T-cell (primary cell): Measurements from ENCODE around the gene KCNQ1OT1. TPM values are rescaled to one million over a fixed set of nuclear protein-coding genes. Genes with fewer than 3 reads are reported as not detected.

ENCODE experiments used
- ATAC-seq, 4 experiments: fragments of 200-7000 bp in 3 of 4; fragments of 150-1000 bp in 1 of 4; cut with Tn5 transposase; replicated peaks in 1 of 4; 1 replicate in 3 of 4; 2 replicates in 1 of 4; pipeline ENCODE4 v1.10.0; 2021; ENCODE audit warnings: moderate library complexity in 3 of 4, mild to moderate bottlenecking in 2 of 4, moderate number of reproducible peaks in 1 of 4
- CTCF ChIA-PET, 2 donors: fragments of 300-600 bp; sonication (Branson Sonifier 250); formaldehyde crosslinking; loops; one replicate each; lab custom pipeline; 2022; ENCODE audit warnings: antibody characterized with exemption in 2 of 2; lab: Charles Lee
- POLR2A ChIA-PET, 2 donors: fragments of 300-600 bp; sonication (Branson Sonifier 250); formaldehyde crosslinking; loops; one replicate each; lab custom pipeline; 2022; ENCODE audit warnings: antibody characterized with exemption in 2 of 2; lab: Charles Lee
- DNase-seq, 35 experiments: peaks; one replicate each; pipeline versions ENCODE4 v3.0.0 to v3.0.0-alpha.2; 2013 to 2023
- H3K27ac ChIP-seq: one replicate; pipeline ENCODE4 v1.5.1; 2013; ENCODE audit warnings: low read length
- H3K27me3 ChIP-seq, 2 experiments: replicated peaks in 1 of 2; 1 replicate in 1 of 2; 2 replicates in 1 of 2; pipeline versions ENCODE4 v1.6.1 to v1.7.0; 2013; ENCODE audit warnings: low read length in 1 of 2, mixed read lengths in 1 of 2; ENCODE audit not compliant: control insufficient read depth in 2 of 2, insufficient read depth in 2 of 2; ENCODE audit errors: extremely low read depth in 1 of 2
- H3K36me3 ChIP-seq, 2 donors: 1 replicate in 1 of 2; 2 replicates in 1 of 2; pipeline versions ENCODE4 v1.6.1 to v1.7.0; 2013; ENCODE audit warnings: low read length in 1 of 2; ENCODE audit not compliant: control insufficient read depth in 2 of 2, insufficient read depth in 1 of 2; ENCODE audit errors: extremely low read depth in 1 of 2
- H3K4me1 ChIP-seq, 2 experiments: 1 replicate in 1 of 2; 2 replicates in 1 of 2; pipeline versions ENCODE4 v1.6.1 to v1.7.0; 2013; ENCODE audit warnings: low read length in 2 of 2, mixed read lengths in 1 of 2; ENCODE audit not compliant: insufficient read depth in 2 of 2, control insufficient read depth in 1 of 2; ENCODE audit errors: extremely low read depth in 1 of 2
- H3K4me3 ChIP-seq, 2 donors: 1 replicate in 1 of 2; 2 replicates in 1 of 2; pipeline versions ENCODE4 v1.5.1 to v1.7.0; 2013; ENCODE audit warnings: mild to moderate bottlenecking in 2 of 2, low read length in 1 of 2, moderate library complexity in 1 of 2; ENCODE audit not compliant: control insufficient read depth in 1 of 2; ENCODE audit errors: extremely low read depth in 1 of 2
- H3K9me3 ChIP-seq: 2 replicates; pipeline ENCODE4 v1.7.0; 2013
- H3K27ac Mint-ChIP-seq, 2 donors: one replicate each; pipeline ENCODE4 v1.8.0; 2020 to 2021; ENCODE audit warnings: mild to moderate bottlenecking in 2 of 2, mixed read lengths in 2 of 2
- H3K27me3 Mint-ChIP-seq, 2 donors: one replicate each; pipeline ENCODE4 v1.8.0; 2021 to 2022; ENCODE audit warnings: mixed read lengths in 2 of 2
- H3K36me3 Mint-ChIP-seq: one replicate; pipeline ENCODE4 v1.8.0; 2021; ENCODE audit warnings: mixed read lengths
- H3K4me1 Mint-ChIP-seq, 3 donors: one replicate each; pipeline ENCODE4 v1.8.0; 2020 to 2022; ENCODE audit warnings: mixed read lengths in 3 of 3, mild to moderate bottlenecking in 1 of 3
- H3K4me3 Mint-ChIP-seq, 3 donors: one replicate each; pipeline ENCODE4 v1.8.0; 2020 to 2022; ENCODE audit warnings: mild to moderate bottlenecking in 3 of 3, mixed read lengths in 3 of 3, moderate library complexity in 3 of 3
- H3K9me3 Mint-ChIP-seq, 3 donors: one replicate each; pipeline ENCODE4 v1.8.0; 2020 to 2022; ENCODE audit warnings: mixed read lengths in 3 of 3
- WGBS: methylation state at CpG from one replicate; pipeline ENCODE4 v1.1.5; 2013; ENCODE audit warnings: missing lambda C conversion rate; ENCODE audit not compliant: insufficient coverage; 5-methylcytosine and 5-hydroxymethylcytosine counted together
- total RNA-seq, 35 experiments: library from RNA in 6 of 35; stranded (reverse) in 6 of 35; fragments of 120-200 nt in 1 of 35; gene quantifications; one replicate each; pipeline versions ENCODE4 v1.2.1 to v1.2.4 and lab custom pipeline; 2013 to 2026

The KCNQ1OT1 gene
- total RNA-seq, 5 donors from 2014 or later (not counting 1 experiment from before 2014, with no cell fraction given): 0.30 to 0.42 (median 0.35) TPM

- ChIA-PET POLR2A (no interaction called here), CTCF (no interaction called here)
- peaks cover 0 to 2% of the 10 kb centered on the region in 2 experiments for H3K27me3 ChIP-seq
- no peaks in the 10 kb centered on the region for H3K4me1 Mint-ChIP-seq
- no peak overlapping the region for H3K27ac Mint-ChIP-seq
- no peaks in the 10 kb centered on the region for H3K4me1 ChIP-seq
- H3K36me3 ChIP-seq: no peaks in the 10 kb centered on the region
- no peaks in the 10 kb centered on the region for H3K9me3 Mint-ChIP-seq
- no peaks in the 10 kb centered on the region for H3K27me3 Mint-ChIP-seq
- ATAC-seq: no peak
- no peak overlapping the region for H3K27ac ChIP-seq
- no peaks in the 10 kb centered on the region for H3K9me3 ChIP-seq
- no peak overlapping the region for H3K4me3 Mint-ChIP-seq
- DNase-seq: no peak
- no peak overlapping the region for H3K4me3 ChIP-seq
- H3K36me3 Mint-ChIP-seq: no peaks in the 10 kb centered on the region
- 89% methylated on average over 24 of the region's 27 CpGs for WGBS
Measured at GRCh38 chr11:2725368-2726300, 25.8 kb upstream of the KCNQ1OT1 start.

GRCh38 chr11:2724653-2725367 lies 25.0 kb upstream of the KCNQ1OT1 start:
- Mint-ChIP-seq H3K36me3 (no peaks in the 10 kb centered on the region), H3K27ac (no peak overlapping the region), H3K4me3 (no peak overlapping the region), H3K4me1 (no peaks in the 10 kb centered on the region), H3K27me3 (no peaks in the 10 kb centered on the region), H3K9me3 (no peaks in the 10 kb centered on the region)
- H3K27me3 ChIP-seq: peaks cover 0 to 2% of the 10 kb centered on the region in 2 experiments
- POLR2A ChIA-PET: interaction anchor here in 1 of 2 donors (0.6 kb wide), 1 partner anchor 35 kb away, joined by 4 read pairs; no protein-coding TSS in a partner anchor
- H3K27ac ChIP-seq: no peak overlapping the region
- H3K9me3 ChIP-seq: no peaks in the 10 kb centered on the region
- H3K36me3 ChIP-seq: no peaks in the 10 kb centered on the region
- DNase-seq: no peak
- H3K4me3 ChIP-seq: no peak overlapping the region
- WGBS: 82% methylated on average over 14 of the region's 20 CpGs
- no peak for ATAC-seq
- CTCF ChIA-PET: no interaction called here
- H3K4me1 ChIP-seq: no peaks in the 10 kb centered on the region

GRCh38 chr11:2724104-2724503 lies 24.3 kb upstream of the KCNQ1OT1 start:
- H3K27me3 Mint-ChIP-seq: no peaks in the 10 kb centered on the region
- no peak overlapping the region for H3K27ac Mint-ChIP-seq
- ChIA-PET POLR2A (interaction anchor here in 1 of 2 donors (0.6 kb wide), 1 partner anchor 35 kb away, joined by 4 read pairs; no protein-coding TSS in a partner anchor), CTCF (no interaction called here)
- no peaks in the 10 kb centered on the region for H3K9me3 Mint-ChIP-seq
- Histone ChIP-seq H3K4me1 (no peaks in the 10 kb centered on the region), H3K27me3 (peaks cover 0 to 2% of the 10 kb centered on the region in 2 experiments), H3K9me3 (no peaks in the 10 kb centered on the region), H3K36me3 (no peaks in the 10 kb centered on the region), H3K4me3 (no peak overlapping the region), H3K27ac (no peak overlapping the region)
- H3K36me3 Mint-ChIP-seq: no peaks in the 10 kb centered on the region
- no peak for ATAC-seq
- 88% methylated on average over 15 of the region's 16 CpGs for WGBS
- no peak for DNase-seq
- no peaks in the 10 kb centered on the region for H3K4me1 Mint-ChIP-seq
- no peak overlapping the region for H3K4me3 Mint-ChIP-seq

GRCh38 chr11:2722955-2723354 lies 23.2 kb upstream of the KCNQ1OT1 start:
- Histone ChIP-seq H3K36me3 (no peaks in the 10 kb centered on the region), H3K4me3 (no peak overlapping the region), H3K9me3 (no peaks in the 10 kb centered on the region), H3K27me3 (peaks cover 0 to 2% of the 10 kb centered on the region in 2 experiments), H3K4me1 (no peaks in the 10 kb centered on the region), H3K27ac (no peak overlapping the region)
- no peak for DNase-seq
- 89% methylated on average over 10 of the region's 15 CpGs for WGBS
- no peak for ATAC-seq
- H3K9me3 Mint-ChIP-seq: no peaks in the 10 kb centered on the region
- POLR2A ChIA-PET: no interaction called here
- no peaks in the 10 kb centered on the region for H3K27me3 Mint-ChIP-seq
- CTCF ChIA-PET: no interaction called here
- no peak overlapping the region for H3K27ac Mint-ChIP-seq
- H3K4me1 Mint-ChIP-seq: no peaks in the 10 kb centered on the region
- H3K4me3 Mint-ChIP-seq: no peak overlapping the region
- no peaks in the 10 kb centered on the region for H3K36me3 Mint-ChIP-seq

GRCh38 chr11:2721210-2721916 lies 21.6 kb upstream of the KCNQ1OT1 start:
- ChIA-PET CTCF (no interaction called here), POLR2A (no interaction called here)
- Histone ChIP-seq H3K36me3 (no peaks in the 10 kb centered on the region), H3K4me1 (no peaks in the 10 kb centered on the region), H3K27ac (no peak overlapping the region), H3K4me3 (no peak overlapping the region), H3K9me3 (no peaks in the 10 kb centered on the region), H3K27me3 (peaks cover 0 to 2% of the 10 kb centered on the region in 2 experiments)
- H3K4me1 Mint-ChIP-seq: no peaks in the 10 kb centered on the region
- H3K9me3 Mint-ChIP-seq: no peaks in the 10 kb centered on the region
- DNase-seq (no peak), ATAC-seq (no peak)
- H3K27me3 Mint-ChIP-seq: no peaks in the 10 kb centered on the region
- 87% methylated on average over 26 of the region's 27 CpGs for WGBS
- H3K36me3 Mint-ChIP-seq: no peaks in the 10 kb centered on the region
- H3K27ac Mint-ChIP-seq: no peak overlapping the region
- H3K4me3 Mint-ChIP-seq: no peak overlapping the region
